Lower leg skin (tissue), 3 donors: ENCODE results near the gene TENM4.

Source experiments
- CTCF ChIP-seq, 3 donors: fragments of 450-650 bp; IDR thresholded peaks; one replicate each; pipeline ENCODE4 v1.5.1; 2016; ENCODE audit warnings: antibody characterized with exemption in 3 of 3, mild to moderate bottlenecking in 3 of 3, moderate library complexity in 2 of 3
- POLR2A ChIP-seq, 2 donors: fragments of 450-650 bp; IDR thresholded peaks; one replicate each; pipeline ENCODE4 v1.6.1; 2016 to 2017; ENCODE audit warnings: antibody characterized with exemption in 2 of 2, mild to moderate bottlenecking in 1 of 2, moderate library complexity in 1 of 2

DNA sequence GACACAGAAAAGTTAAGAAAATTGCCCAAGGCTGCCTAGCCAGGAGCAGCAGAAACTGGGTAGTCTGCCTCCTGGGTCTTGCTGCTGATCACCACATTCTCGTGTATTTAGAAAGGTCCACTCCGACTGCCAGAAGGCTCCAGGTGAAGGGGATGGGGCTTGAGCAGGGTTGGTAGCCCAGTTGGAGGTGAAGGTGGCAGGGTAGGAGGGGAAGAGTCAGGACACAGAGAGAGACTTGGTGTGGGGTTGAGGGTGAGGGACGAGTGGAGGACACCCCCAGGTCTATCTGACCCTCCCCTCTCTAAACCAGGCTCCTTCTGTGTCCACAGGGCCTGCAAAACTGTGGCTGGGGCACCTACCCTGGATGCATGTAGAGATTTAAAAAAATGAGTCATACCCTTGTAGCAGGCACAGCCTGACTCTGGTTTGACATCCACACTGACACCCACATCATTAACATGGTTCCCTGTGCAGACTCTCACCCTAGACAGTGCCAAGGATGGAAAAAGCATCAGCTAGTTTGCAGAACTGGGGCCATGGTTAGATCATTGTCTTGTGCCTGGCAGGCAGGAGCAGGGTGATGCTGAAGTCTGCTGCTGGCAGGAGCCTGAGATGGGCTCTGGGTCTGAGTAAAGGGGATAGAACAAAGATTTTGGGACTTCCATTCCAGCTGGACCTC is 273.2 kb downstream of the TENM4 start:
- TF ChIP-seq POLR2A (IDR thresholded peaks at IDR 0.05): no peak
- no peak for TF ChIP-seq CTCF (IDR thresholded peaks at IDR 0.05)
